Measurements from ENCODE around the gene SLC6A6. TPM values are rescaled to one million over a fixed set of nuclear protein-coding genes. Genes with fewer than 3 reads are reported as not detected.

Gene SLC6A6
- total and polyA plus RNA-seq, 2 donors (not counting 1 experiment from before 2014, with no cell fraction given): 8.9 to 24.0 TPM

GRCh38 chr3:14392231-14392630 is 10.2 kb upstream of the SLC6A6 start:
- Histone ChIP-seq H3K27ac (ENCODE audit: insufficient read depth, low read length) (no peak overlapping the region), H4K20me1 (ENCODE audit: control insufficient read depth, extremely low read depth, insufficient read depth, low read length) (no peaks in the 10 kb centered on the region), H3K79me2 (ENCODE audit: control insufficient read depth, insufficient read depth, low read length) (no peaks in the 10 kb centered on the region), H3K4me1 (ENCODE audit: control insufficient read depth, extremely low read depth, insufficient read depth, low read length) (peaks cover 3% of the 10 kb centered on the region), H3K36me3 (ENCODE audit: control insufficient read depth, insufficient read depth, low read length) (no peaks in the 10 kb centered on the region), H3K9me3 (ENCODE audit: control insufficient read depth, insufficient read depth, low read depth, low read length) (no peaks in the 10 kb centered on the region), H3K4me2 (ENCODE audit: extremely low read depth, insufficient read depth, low read length) (no peak overlapping the region), H3K27me3 (ENCODE audit: control insufficient read depth, insufficient read depth, low read length) (peaks cover 7% of the 10 kb centered on the region), H3K4me3 (replicated peaks in 1 of 4; ENCODE audit: control extremely low read depth in 1 of 4, insufficient read depth in 1 of 4, low read depth in 3 of 4, low read length in 4 of 4) (no peak overlapping the region), H2AFZ (ENCODE audit: low read length) (no peak overlapping the region), H3K9ac (ENCODE audit: insufficient read depth, low read length) (no peak overlapping the region)
- TF ChIP-seq EZH2 (IDR thresholded peaks at IDR 0.05; ENCODE audit: low read length, missing control alignments): no peak
- TF ChIP-seq, protein P1, sequence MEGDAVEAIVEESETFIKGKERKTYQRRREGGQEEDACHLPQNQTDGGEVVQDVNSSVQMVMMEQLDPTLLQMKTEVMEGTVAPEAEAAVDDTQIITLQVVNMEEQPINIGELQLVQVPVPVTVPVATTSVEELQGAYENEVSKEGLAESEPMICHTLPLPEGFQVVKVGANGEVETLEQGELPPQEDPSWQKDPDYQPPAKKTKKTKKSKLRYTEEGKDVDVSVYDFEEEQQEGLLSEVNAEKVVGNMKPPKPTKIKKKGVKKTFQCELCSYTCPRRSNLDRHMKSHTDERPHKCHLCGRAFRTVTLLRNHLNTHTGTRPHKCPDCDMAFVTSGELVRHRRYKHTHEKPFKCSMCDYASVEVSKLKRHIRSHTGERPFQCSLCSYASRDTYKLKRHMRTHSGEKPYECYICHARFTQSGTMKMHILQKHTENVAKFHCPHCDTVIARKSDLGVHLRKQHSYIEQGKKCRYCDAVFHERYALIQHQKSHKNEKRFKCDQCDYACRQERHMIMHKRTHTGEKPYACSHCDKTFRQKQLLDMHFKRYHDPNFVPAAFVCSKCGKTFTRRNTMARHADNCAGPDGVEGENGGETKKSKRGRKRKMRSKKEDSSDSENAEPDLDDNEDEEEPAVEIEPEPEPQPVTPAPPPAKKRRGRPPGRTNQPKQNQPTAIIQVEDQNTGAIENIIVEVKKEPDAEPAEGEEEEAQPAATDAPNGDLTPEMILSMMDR (conservative IDR thresholded peaks at IDR 0.05 in 1 of 2, IDR thresholded peaks at IDR 0.05 in 1 of 2; ENCODE audit: low read depth in 1 of 2, low read length in 2 of 2): no peak
- no peak for DNase-seq (ENCODE audit: low read depth in 2 of 2)

DNA sequence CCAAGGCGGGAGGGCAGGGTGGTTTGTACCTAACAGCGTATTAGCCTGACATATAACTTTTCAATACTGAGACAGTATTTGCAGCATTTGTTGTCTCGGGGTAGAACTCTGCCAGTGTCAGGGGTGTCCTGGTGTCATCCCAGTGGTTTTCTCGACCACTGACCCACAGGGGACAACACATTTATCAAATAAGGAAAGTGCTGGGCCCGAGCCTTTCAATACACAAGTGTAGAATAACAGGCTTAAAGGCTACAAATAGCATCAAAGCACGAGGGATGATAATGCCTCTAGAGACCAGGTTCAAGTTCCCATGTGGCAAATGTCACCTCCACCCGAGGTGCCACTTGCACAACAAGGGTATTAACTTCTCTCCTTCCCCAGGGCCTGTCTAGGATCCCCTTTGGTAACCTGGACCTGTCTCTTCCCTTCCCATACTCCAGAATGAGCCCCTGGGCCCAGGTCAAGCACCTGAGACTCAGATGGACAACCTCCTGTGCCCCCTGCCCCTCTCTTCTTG is 9.5 kb upstream of the SLC6A6 start:
- H3K36me3 ChIP-seq (ENCODE audit: control insufficient read depth, insufficient read depth, low read length): no peaks in the 10 kb centered on the region
- no peaks in the 10 kb centered on the region for H4K20me1 ChIP-seq (ENCODE audit: control insufficient read depth, extremely low read depth, insufficient read depth, low read length)
- no peak overlapping the region for H3K9ac ChIP-seq (ENCODE audit: insufficient read depth, low read length)
- no peak for DNase-seq (ENCODE audit: low read depth in 2 of 2)
- H3K4me1 ChIP-seq (ENCODE audit: control insufficient read depth, extremely low read depth, insufficient read depth, low read length): peaks cover 3% of the 10 kb centered on the region
- no peaks in the 10 kb centered on the region for H3K79me2 ChIP-seq (ENCODE audit: control insufficient read depth, insufficient read depth, low read length)
- no peak overlapping the region for H3K27ac ChIP-seq (ENCODE audit: insufficient read depth, low read length)
- no peak overlapping the region for H3K4me2 ChIP-seq (ENCODE audit: extremely low read depth, insufficient read depth, low read length)
- TF ChIP-seq EZH2 (IDR thresholded peaks at IDR 0.05; ENCODE audit: low read length, missing control alignments): no peak
- TF ChIP-seq, protein P1 (conservative IDR thresholded peaks at IDR 0.05 in 1 of 2, IDR thresholded peaks at IDR 0.05 in 1 of 2; ENCODE audit: low read depth in 1 of 2, low read length in 2 of 2): no peak
- H3K4me3 ChIP-seq (replicated peaks in 1 of 4; ENCODE audit: control extremely low read depth in 1 of 4, insufficient read depth in 1 of 4, low read depth in 3 of 4, low read length in 4 of 4): no peak overlapping the region
- H2AFZ ChIP-seq (ENCODE audit: low read length): no peak overlapping the region
- no peaks in the 10 kb centered on the region for H3K9me3 ChIP-seq (ENCODE audit: control insufficient read depth, insufficient read depth, low read depth, low read length)
- H3K27me3 ChIP-seq (ENCODE audit: control insufficient read depth, insufficient read depth, low read length): peaks cover 7% of the 10 kb centered on the region

GRCh38 chr3:14393440-14394106 is 8.8 kb upstream of the SLC6A6 start:
- H3K79me2 ChIP-seq (ENCODE audit: control insufficient read depth, insufficient read depth, low read length): no peaks in the 10 kb centered on the region
- no peaks in the 10 kb centered on the region for H3K27me3 ChIP-seq (ENCODE audit: control insufficient read depth, insufficient read depth, low read length)
- peaks cover 3% of the 10 kb centered on the region for H3K4me1 ChIP-seq (ENCODE audit: control insufficient read depth, extremely low read depth, insufficient read depth, low read length)
- no peaks in the 10 kb centered on the region for H3K36me3 ChIP-seq (ENCODE audit: control insufficient read depth, insufficient read depth, low read length)
- no peak overlapping the region for H3K27ac ChIP-seq (ENCODE audit: insufficient read depth, low read length)
- H3K4me2 ChIP-seq (ENCODE audit: extremely low read depth, insufficient read depth, low read length): no peak overlapping the region
- TF ChIP-seq, protein P1 (conservative IDR thresholded peaks at IDR 0.05 in 1 of 2, IDR thresholded peaks at IDR 0.05 in 1 of 2; ENCODE audit: low read depth in 1 of 2, low read length in 2 of 2): no peak
- no peak for TF ChIP-seq EZH2 (IDR thresholded peaks at IDR 0.05; ENCODE audit: low read length, missing control alignments)
- H2AFZ ChIP-seq (ENCODE audit: low read length): no peak overlapping the region
- no peak overlapping the region for H3K9ac ChIP-seq (ENCODE audit: insufficient read depth, low read length)
- peak in 1 of 2 donors; percentile 53 for DNase-seq (ENCODE audit: low read depth in 2 of 2)
- H3K4me3 ChIP-seq (replicated peaks in 1 of 4; ENCODE audit: control extremely low read depth in 1 of 4, insufficient read depth in 1 of 4, low read depth in 3 of 4, low read length in 4 of 4): no peak overlapping the region
- no peaks in the 10 kb centered on the region for H3K9me3 ChIP-seq (ENCODE audit: control insufficient read depth, insufficient read depth, low read depth, low read length)
- H4K20me1 ChIP-seq (ENCODE audit: control insufficient read depth, extremely low read depth, insufficient read depth, low read length): no peaks in the 10 kb centered on the region
